Fibroblast of skin of abdomen (primary cell): ENCODE measurements around the gene SPON1.
A peak's percentile ranks its signal among the peaks of the same experiment; 100 is the strongest.
"Not testable (repeated sequence)": the region's sequence is repeated elsewhere in the genome, so short reads cannot be mapped to it uniquely, and the experiment has no call there.

Experiments used
- DNase-seq: peaks from one replicate; pipeline ENCODE4 v3.0.0-alpha.2; 2013

The SPON1 gene

DNA sequence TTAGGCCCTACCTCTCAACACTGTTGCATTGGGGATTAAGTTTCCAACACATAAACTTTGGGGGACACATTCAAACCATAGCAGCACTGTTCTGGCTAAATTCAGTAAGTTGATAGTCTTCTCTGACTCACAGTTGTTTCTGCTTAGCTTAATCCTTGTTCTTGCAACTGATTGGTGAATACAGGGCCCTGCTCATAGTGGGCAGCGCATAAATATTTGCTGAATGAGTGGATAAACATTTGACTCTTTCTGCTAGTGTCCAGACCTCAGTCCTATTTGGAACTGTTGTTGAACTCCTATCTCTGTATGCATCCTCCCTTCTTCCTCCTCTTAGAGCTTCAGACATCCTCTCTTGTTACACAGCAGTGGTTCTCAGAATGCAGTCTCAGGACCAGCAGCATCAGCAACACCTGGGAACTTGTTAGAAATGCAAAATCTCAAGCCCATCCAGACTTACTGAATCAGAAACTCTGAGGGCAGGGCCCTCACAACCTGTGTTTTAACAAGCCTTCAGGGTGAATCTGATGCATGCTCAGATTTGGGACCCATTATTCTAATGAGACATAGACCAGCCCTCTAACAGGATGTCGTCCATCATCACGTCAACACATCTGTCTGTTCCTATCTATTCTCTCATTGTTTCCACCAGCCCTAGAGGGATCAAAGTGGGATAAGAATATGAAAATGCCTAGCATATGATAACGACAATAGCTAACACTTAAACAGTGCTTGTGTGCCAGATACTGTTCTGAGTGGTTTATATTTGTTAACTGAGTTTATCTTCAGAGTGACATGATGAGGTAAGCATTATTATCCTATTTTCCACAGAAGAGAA is 22.3 kb downstream of the SPON1 start:
- peak; percentile 76 for DNase-seq

DNA sequence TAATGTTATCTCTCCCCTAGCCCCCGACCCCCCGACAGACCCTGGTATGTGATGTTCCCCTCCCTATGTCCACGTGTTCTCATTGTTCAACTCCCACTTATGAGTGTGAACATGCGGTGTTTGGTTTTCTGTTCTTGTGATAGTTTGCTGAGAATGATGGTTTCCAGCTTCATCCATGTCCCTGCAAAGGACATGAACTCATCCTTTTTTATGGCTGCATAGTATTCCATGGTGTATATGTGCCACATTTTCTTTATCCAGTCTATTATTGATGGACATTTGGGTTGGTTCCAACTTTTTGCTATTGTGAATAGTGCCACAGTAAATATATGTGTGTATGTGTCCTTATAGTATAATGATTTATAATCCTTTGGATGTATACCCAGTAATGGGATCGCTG is 24.2 kb downstream of the SPON1 start:
- not testable (repeated sequence) for DNase-seq

DNA sequence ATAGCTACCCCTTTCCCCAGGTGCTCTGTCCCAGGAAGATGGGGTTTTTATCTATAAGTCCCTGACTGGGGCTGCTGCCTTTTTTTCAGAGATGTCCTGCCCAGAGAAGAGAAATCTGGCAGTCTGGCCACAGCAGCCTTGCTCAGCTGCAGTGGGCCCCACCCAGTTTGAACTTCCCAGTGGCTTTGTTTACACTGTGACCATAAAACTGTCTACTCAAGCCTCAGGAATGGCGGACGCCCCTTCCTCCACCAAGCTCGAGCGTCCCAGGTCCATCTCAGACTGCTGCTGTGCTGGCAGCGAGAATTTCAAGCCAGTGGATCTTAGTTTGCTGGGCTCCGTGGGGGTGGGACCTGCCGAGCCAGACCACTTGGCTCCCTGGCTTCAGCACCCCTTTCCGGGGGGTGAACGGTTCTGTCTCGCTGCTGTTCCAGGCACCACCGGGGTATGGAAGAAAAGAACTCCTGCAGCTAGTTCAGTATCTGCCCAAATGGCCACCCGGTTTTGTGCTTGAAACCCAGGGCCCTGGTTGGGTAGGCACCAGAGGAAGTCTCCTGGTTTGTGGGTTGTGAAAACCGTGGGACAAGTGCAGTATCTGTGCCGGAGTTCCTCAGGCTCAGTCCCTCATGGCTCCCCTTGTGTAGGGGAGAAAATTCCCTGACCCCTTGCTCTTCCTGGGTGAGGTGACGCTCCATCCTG is 29.8 kb downstream of the SPON1 start:
- peak; percentile 53 for DNase-seq

DNA sequence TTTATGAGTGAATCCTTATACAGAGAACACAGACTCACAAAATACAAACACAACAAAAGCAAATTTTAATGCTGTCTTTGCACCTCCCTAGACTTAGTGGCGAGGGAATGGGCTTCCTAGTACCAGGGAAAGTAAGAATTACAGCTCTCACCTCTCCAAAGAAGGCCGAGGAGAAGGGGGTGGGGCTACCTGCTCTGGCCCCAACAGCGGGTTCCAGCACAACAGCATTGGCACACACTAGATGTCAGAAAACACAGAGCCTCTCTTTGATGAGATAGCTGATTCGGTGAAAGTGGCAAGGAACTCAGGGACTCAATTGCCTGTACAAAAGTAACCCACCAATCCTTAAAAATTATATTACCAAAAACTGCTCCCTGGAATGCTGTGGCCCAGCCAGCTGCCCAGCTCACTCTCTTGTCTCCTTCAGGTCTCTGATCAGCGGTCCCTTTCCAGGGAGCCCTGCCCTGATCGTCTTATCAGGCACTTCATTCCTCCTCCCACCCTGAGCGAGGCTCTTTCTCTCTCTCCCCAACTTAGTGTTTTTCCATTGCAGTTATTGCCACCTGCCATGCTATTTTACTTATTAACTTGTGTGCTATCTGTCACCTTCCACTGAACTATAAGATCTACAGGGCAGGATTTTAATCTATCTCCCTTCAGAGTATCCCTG is 30.7 kb downstream of the SPON1 start:
- DNase-seq: no peak

DNA sequence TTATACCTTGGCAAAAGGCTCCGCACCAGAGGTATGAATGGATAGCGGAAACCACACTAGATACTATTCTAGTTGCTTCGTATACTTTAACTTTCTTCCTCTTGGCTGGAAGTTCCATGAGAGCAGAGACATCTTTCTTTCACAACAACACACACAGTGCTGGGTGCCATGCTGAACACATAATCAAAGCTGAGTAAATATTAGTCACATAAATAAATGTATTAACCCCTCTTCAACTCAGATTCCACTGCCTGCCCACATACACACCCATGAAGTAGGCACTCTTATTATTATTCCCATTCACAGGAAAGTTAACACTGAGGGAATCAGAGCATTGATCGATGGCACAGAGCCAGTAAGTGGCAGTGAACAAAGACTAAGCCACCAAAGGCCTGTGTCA is 35.4 kb downstream of the SPON1 start:
- DNase-seq: no peak

DNA sequence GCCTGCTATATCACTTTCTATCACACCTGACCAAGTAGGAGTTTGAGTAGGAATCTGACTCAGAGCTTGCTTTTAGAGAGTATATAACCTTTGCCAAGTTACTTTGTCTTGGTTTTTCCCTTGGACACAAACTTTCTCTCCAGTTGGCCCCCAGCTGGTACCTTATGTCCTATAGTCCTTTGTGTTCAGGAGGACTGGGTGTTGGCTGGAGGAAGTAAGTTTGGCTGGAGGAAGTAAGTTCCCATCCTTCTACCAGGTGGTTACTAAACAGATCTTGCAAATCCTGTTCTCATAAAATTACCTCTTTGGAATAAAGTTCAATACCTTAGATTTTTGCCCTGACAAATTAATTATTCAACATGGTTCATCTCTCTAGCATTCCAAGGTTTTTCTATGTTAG is 37.2 kb downstream of the SPON1 start:
- DNase-seq: no peak

DNA sequence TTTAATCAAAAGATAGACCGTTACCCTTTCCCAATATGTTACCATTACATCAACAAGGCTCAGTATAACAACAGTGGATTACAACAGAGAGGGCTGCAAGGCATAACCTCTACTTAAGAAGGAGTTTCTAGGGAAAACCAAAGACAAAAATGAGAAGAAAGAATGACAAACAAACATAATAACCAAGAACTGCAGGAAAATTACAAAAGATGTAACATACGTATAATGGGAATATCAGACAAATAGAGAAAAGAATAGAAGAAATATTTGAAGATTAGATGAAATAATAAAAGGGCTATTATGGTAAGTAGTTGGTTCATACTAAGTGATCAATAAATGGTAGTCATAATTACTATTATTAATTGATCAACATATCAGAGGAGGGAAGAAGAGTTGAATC is 39.1 kb downstream of the SPON1 start:
- no peak for DNase-seq

DNA sequence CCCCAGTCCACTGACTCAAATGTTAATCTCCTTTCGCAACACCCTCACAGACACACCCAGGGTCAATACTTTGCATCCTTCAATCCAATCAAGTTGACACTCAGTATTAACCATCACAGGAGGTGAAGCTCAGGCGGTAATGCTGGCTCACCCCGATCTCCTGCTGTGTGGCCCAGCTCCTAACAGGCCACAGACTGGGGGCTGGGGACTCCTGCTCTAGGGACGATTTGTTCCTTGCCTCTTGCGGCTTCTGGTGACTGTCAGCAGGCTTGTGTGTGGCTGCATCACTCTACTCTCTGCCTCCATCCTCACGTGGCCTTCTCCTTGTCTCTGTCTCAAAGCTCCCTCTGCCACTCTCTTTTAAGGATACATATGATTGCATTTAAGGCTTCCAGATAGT is 45.0 kb downstream of the SPON1 start:
- no peak for DNase-seq

DNA sequence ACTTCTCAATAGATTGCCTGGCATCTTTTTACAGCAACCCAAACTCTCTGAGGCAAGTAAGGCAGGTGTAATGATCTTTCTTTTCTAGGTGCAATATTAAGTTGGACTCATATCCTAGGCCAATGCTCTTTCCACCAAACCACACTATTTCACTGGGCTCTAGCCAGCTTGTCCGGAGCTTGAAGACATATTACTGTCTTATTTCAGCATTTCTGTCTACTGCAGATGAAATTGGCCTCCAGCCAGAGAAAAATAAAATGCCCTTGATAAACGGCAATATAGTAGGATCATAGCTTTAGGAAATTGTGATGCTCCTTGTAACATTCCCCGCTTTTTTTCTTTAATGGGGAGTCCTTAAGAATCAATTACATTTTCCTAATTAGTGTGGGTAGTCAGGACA is 48.1 kb downstream of the SPON1 start:
- no peak for DNase-seq

DNA sequence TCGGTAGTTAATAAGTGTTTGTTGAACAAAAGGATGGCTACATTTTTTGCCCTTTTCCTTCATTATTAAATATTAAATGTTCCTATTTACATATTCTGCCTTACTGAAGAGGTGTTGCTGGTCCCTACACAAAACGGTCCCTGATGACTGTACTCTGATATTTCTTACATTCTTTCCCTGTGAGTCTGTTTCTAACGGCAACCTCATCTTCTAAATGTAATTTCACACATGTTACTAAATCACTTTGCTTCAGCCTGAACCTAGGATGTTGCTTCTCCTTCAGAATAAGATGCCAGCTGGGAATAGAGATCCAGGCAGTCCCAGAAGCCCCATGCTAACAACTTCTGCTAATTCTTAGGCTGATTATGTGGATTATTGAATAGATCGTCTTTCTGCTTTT is 50.3 kb downstream of the SPON1 start:
- peak; percentile 53 for DNase-seq

DNA sequence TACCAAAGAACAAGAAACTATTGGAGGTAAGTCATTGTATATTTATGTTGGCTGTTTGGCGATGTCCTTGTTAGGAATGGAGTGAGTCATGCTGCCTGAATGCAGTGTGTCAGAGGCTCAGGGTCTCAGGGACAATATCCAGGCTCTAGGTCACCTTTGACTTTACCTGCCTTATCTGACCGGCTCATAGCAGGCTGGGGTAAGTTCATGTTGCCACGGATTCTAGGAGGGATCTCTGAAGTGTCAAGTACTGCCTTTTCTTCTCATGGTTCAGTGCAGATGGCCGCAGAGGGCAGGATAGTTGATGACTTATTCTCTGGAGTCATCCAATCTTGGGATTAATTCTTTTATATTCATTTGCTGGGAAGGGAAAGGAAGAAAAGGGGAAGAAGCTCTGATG is 53.2 kb downstream of the SPON1 start:
- peak; percentile 22 for DNase-seq

DNA sequence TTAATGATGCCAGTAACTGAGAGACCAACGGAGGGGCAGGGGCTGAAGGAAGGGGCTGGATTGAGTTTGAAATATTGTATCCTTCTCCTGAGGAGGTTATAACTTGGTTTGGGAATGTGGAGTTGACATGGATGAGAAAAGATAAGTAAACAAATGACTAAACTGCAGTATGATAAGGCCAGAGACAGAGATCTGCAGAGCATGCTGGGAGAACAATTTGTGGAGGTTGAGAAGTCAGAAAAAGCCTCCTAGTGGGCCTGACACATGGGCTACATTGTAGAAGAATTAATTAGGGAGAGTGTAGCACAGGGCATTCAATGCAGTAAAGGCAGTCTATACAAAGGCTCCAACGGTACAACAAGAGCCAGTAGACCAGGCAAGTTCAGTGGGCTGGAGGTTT is 55.9 kb downstream of the SPON1 start:
- no peak for DNase-seq

DNA sequence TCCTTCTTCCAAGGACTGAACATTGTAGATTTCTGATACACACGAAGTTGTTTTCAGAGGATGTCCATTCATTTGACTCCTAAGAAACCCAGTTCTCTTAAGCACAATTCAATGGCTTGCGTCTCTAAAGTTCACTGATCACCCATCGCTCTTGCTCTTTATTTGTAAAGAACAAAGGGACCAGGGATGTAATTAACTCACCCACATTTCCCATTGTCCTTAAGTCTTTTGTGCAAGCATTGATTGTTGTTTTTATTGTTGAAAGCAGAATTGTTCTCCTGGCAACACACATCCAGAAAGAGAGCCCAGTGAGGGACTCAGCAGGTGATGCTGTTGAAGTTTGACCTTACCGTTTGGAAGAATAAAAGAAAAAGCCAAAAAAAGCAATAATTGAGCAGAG is 59.2 kb downstream of the SPON1 start:
- DNase-seq: no peak

DNA sequence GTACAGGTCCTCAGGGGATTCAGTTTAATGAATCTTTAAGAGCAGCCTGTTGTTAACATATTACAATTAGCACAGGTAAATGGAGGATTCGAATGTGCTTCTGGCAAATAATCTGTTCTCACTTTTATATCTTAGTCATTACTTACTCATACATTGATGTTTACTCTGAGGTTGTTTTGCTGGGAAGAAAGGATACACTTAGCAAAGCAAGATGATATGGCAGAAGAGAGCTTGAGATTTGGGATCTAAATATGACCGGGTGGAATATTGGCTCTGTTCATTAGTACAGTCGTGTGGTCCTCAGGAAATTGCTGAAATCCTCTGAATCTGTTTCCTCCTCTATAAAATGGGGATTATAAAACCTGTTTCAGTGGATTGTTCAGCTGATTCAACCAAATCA is 59.7 kb downstream of the SPON1 start:
- no peak for DNase-seq

DNA sequence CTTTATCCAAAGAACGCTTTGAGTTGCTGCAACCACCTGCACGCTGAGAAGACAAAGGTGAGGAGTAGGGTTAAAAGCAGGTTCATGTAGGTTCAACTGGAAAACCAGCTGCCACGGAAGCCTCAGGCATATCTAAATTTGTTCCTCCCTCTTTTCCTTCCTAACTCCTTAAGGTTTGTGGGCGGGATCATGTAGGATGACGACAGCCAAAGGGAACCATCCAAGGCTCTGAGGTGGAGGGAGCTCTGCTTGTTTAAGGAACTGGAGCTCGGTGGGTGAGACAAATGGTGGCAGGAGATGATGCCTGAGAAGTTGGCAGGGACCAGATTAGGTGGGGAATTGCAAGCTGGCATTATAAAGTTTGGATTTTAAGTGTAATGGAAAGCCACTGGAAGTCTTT is 60.3 kb downstream of the SPON1 start:
- no peak for DNase-seq

DNA sequence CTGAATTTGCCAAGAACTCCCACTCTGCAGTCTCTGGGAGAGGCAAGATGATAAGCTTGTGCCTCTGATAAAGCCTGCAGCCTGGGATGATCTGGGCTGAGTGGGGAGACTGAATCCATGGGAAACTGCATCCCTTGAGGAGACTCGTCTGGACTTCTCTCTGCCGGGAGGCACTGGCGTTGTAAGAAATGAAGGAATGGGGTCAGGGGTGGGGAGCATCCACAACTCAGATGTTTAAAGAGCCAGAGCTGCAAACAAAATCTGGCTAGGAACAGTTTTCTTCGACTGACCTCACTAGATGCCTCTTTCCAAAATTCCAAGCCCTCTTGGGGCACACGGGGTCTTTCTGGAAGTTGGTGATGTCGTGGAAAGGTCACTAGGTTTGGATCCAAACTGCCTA is 64.4 kb downstream of the SPON1 start:
- no peak for DNase-seq

DNA sequence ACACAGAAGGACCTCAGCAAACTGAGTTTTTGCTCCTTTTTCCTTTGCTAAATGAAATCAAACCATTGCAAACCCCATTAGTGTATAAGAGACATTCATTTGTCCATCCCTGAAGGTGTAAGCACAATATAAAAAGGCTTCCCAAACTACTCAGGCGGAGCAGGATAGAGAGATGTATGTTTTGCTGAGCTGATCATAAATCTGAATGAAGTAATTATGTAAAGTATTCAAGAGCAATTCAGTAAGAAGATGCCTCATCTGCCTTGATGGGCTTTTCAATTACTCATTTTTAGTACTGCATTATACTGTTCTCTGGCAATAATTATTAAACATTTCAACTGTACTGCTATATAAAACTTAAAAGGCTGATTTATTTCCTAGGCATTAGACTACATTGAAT is 65.0 kb downstream of the SPON1 start:
- no peak for DNase-seq

DNA sequence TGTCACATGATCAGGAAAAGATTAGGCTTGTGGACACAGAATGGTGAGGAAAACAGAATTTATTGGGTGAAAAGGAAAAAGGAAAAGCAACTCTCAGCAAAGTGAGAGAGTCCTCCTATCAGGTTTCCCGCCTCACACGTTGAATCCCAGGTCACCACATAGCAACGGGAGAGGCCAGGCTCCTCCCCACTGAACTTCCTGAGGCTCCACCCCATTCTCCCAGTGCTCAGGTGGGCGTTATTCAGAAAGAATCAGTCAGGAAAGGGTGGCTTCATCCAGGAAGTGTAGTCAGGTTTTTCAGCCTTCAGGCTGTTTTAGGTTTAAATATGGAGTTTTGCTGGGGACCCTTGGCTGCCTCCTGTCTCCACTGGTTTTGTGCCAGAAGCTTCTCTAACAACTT is 66.9 kb downstream of the SPON1 start:
- DNase-seq: no peak

DNA sequence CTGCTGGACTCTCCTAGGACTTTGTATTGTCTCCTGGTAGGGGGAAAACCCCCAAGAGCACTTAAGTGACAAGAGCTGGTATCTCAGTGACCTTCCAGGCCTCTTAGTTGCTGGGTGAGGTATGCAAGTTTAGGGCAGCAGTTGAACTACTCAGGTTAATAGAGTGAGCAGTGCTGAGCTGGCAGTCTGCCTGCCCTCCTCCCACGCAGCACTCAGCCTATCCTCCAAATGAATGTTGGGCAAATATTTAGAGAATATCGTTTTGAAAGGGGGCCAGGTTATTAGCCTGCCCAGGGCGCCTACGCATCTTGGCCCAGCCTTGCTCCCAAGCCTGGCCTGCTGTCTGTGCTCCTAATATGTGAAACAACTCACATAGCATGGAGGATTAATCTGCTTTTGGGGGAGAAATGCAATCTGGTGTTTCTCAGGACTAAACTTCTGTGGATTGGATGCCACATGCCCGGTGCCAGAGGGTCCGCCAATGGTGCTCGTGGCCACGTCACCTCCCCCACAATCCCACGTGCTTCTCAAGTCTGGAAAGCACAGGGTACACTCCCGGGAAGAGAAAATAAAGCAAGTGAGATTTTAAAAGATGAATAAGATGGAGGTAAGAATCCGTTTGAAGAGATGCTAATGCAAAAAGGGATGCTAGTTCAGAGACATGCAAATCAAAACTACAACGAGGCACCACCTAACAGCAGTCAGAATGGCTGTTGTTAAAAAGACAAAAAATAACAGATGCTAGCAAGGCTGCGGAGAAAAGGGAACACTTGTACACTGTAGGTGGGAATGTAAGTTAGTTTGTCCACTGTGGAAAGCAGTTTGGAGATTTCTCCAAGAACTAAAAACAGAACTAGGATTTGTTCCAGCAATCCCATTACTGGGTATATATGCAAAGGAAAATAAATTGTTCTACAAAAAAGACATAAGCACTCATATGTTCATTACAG is 67.7 kb downstream of the SPON1 start:
- no peak for DNase-seq

DNA sequence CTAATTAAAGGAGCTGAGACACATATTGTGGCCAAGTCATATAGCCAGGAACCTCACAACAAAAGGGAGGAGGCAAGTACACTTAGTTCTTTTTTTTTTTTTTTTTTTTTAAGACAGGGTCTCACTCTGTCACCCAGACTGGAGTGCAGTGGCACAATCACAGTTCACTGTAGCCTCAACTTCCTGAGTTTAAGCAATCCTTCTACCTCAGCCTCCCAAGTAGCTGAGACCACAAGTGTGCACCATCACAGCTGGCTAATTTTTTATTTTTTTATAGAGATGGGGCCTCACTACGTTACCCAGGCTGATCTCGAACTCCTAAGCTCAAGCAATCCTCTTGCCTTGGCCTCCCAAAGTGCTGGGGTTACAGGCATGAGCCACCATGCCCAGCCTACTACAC is 73.0 kb downstream of the SPON1 start:
- DNase-seq: not testable (repeated sequence)

DNA sequence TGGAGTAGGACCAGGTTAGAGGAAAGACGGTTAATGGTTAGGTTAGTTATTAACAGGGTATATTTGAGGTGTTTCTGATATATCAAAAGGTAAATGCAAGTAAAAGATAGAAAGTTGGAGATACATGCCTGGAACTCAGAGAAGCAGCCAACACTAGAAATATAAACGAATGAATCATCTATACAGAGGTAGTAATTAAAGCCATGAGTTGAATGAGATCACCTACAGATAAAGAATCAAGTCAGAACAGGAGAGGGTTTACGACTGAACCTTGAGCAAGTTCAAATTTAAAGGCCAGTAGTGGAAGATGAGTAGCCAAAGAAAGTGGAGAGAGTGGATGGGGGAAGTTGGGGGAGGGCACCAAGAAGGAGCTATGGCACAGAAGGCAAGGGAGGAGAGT is 73.9 kb downstream of the SPON1 start:
- DNase-seq: no peak

DNA sequence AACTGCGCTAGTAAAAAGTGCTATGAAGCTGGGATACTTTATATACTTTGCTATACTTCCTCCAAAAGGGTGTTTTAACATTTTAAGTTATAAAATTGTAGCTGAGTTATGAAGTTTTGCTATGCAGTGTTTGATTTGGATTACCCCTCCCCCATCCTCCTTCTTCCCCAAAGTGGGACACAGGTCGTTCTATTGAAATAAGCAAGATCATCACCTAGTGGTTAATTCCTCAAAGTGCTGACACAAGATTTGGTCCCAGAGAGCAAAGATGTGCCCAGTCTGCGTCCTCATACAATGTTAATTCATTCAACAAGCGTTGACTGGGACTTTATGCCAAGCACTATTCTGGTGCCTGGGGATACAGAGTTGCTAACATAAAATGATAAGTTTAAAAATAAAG is 78.5 kb downstream of the SPON1 start:
- DNase-seq: no peak

DNA sequence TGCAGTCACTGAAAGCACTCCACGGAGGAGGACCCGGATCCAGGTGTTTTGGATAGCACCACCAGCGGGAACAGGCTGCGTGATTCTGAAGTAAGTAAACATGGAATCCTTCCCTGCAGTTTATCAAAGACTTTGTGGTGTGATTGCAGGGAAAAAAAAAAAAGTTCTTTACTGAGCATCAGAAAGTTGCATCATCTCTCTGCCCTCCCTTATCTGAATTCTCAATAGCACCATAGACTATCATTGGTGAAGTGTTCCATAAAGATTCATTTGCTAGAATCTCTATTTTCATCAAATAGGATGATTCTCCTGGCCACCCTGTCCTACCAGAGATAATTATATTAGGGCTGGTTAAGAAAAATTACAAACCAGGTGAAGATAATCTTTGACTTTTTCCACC is 79.0 kb downstream of the SPON1 start:
- DNase-seq: no peak
